ENCODE measurements around the gene NXPH1.

- TF ChIP-seq SUZ12 (IDR thresholded peaks at IDR 0.05), result no peak
- no peak for TF ChIP-seq CTBP1 (IDR thresholded peaks at IDR 0.05; ENCODE audit: borderline replicate concordance)
- no peak for TF ChIP-seq ARNT (IDR thresholded peaks at IDR 0.05)
- no peak for TF ChIP-seq ELF4 (IDR thresholded peaks at IDR 0.05)
- no peak for TF ChIP-seq TARDBP (IDR thresholded peaks at IDR 0.05)
- no peak for TF ChIP-seq BHLHE40 (IDR thresholded peaks at IDR 0.05; ENCODE audit: borderline replicate concordance)
- no peak for TF ChIP-seq ZNF384 (IDR thresholded peaks at IDR 0.05)
- TF ChIP-seq FOXM1 (IDR thresholded peaks at IDR 0.05; ENCODE audit: borderline replicate concordance), result no peak
- no peak for TF ChIP-seq HDGF (IDR thresholded peaks at IDR 0.05; ENCODE audit: borderline replicate concordance)
- TF ChIP-seq L3MBTL2 (conservative IDR thresholded peaks at IDR 0.05), result no peak
- TF ChIP-seq FOXK2 (IDR thresholded peaks at IDR 0.05), result no peak
These were observed 251.0 kb downstream of the NXPH1 start for GRCh38 chr7:8684426-8684825.
